Stimulated activated memory B cell treated with anti-CD40 and anti-IgM and Interleukin-4, amounts not matched to agents 10 μg/mL and 1 μg/mL and 100 μg/mL, for 72 hours (primary cell): ENCODE measurements around the gene OSM.
"Not testable (repeated sequence)": the region's sequence is repeated elsewhere in the genome, so short reads cannot be mapped to it uniquely, and the experiment has no call there.

Source experiments
- ATAC-seq: fragments of 150-1000 bp; cut with Tn5 transposase; 2 replicates; pipeline ENCODE4 v1.10.0; 2021
- H3K27ac Mint-ChIP-seq: one replicate; pipeline ENCODE4 v1.8.0; 2022; ENCODE audit warnings: mild to moderate bottlenecking, mixed read lengths
- H3K27me3 Mint-ChIP-seq: one replicate; pipeline ENCODE4 v1.8.0; 2022; ENCODE audit warnings: mixed read lengths
- H3K36me3 Mint-ChIP-seq: one replicate; pipeline ENCODE4 v1.8.0; 2022; ENCODE audit warnings: mixed read lengths
- H3K4me1 Mint-ChIP-seq: one replicate; pipeline ENCODE4 v1.8.0; 2022; ENCODE audit warnings: mixed read lengths
- H3K4me3 Mint-ChIP-seq: one replicate; pipeline ENCODE4 v1.8.0; 2022; ENCODE audit warnings: mild to moderate bottlenecking, moderate library complexity, mixed read lengths
- H3K9me3 Mint-ChIP-seq: one replicate; pipeline ENCODE4 v1.8.0; 2022; ENCODE audit warnings: mixed read lengths

The OSM gene

DNA sequence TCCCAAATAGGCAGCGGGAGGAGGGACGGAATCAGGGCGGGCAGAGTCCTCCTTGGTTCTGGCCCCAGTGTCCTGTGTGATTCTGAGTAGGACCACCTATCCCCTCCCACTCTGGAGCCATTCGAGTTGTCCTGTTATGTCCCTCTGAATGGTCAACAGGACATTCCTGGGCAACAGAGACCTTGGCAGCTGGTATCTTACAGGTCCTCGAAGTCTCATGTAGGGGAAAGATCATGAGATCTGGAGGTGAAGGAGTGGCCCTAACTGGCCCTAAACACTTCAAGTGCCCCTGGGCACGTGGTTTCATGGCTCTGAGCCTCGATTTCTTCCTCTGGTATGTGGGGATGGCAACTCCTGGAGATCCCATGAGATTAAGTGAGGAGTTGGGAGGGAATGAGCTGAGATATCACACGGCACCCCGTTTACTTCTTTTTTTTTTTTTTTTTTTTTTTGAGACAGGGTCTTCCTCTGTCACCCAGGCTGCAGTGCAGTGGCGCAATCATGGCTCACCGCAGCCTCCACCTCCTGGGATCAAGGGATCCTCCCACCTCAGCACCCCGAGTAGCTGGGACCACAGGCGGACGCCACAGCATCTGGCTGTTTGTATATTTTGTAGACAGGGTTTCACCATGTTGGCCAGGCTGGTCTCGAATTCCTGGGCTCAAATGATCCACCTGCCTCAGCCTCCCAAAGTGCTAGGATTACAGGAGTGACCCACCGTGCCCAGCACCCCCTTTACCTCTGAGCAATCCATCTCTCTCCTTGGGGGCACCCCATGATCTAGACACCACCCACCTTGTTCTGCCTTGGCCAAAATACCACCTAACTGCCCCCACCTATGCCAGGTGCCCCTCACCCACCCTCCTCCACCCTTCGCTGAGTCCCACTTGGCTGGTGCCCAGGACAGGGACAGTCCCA is 26.9 kb downstream of the OSM start:
- H3K4me3 Mint-ChIP-seq: no peak overlapping the region
- H3K4me1 Mint-ChIP-seq: peaks cover 13% of the 10 kb centered on the region
- ATAC-seq: no peak
- H3K27ac Mint-ChIP-seq: no peak overlapping the region
- H3K27me3 Mint-ChIP-seq: peaks cover 3% of the 10 kb centered on the region
- H3K9me3 Mint-ChIP-seq: no peaks in the 10 kb centered on the region
- no peaks in the 10 kb centered on the region for H3K36me3 Mint-ChIP-seq

DNA sequence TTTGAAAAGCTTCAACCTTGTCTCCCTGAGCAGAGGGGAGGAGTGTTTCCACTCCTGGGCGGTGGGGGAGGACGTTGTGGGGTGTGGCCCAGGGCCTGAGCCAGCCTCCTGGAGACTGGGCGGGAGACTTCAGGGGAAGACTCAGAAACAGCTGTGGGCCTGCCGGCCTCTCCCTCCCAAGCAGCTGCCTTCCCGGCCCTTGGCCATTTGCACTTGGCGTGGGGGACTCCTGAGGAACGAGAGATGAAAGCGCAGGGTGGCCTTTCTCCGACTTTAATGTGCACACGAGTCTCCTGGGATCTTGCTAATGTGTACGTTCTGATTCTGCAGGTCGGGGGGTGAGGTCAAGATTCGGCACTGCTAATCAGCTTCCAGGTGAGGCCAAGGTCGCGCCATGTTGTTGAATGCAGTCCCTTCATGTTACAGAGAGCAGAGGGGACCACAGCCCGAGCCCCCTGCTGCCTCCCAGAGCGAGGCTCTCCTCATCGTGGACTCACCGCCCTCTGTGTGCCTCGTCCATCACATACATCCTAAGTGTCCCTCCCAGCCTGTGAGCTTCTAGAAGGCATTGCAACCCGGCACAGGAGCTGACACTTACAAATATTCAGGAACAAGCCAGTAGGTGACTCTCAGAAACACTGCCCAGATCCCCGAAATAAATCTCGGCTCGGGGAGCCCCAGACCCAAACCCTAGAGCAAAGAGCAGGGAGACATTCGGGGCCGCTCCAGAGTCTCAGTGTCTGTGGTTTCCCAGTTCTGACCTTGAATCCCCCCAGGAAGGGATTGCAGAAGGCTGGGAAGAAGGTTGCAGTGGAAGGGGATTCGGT is 27.8 kb downstream of the OSM start:
- Mint-ChIP-seq H3K27me3 (no peaks in the 10 kb centered on the region), H3K4me3 (no peak overlapping the region), H3K27ac (no peak overlapping the region), H3K4me1 (peaks cover 13% of the 10 kb centered on the region), H3K36me3 (no peaks in the 10 kb centered on the region), H3K9me3 (no peaks in the 10 kb centered on the region)
- ATAC-seq: no peak

DNA sequence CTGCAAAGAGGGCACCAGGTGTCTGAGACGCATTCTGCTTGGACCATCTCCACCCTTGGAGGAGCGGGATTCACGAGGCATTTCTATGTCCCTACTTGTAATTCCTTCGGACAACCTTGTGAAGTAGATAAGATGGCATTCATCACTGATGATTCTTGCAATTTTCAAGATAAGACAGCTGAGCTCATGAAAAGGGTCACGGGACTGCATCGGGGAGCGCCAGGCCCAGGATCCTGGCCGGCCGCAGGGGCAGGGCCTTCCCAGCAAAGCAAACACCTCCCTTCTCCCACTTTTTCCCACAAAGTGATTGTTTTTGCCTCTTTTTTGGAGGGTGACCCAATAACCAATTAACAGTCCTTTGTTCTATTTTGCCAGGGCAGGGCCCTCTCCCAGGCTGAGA is 28.5 kb downstream of the OSM start:
- peaks cover 13% of the 10 kb centered on the region for H3K4me1 Mint-ChIP-seq
- H3K27me3 Mint-ChIP-seq: no peaks in the 10 kb centered on the region
- no peak overlapping the region for H3K4me3 Mint-ChIP-seq
- H3K36me3 Mint-ChIP-seq: no peaks in the 10 kb centered on the region
- H3K27ac Mint-ChIP-seq: no peak overlapping the region
- H3K9me3 Mint-ChIP-seq: no peaks in the 10 kb centered on the region
- no peak for ATAC-seq

DNA sequence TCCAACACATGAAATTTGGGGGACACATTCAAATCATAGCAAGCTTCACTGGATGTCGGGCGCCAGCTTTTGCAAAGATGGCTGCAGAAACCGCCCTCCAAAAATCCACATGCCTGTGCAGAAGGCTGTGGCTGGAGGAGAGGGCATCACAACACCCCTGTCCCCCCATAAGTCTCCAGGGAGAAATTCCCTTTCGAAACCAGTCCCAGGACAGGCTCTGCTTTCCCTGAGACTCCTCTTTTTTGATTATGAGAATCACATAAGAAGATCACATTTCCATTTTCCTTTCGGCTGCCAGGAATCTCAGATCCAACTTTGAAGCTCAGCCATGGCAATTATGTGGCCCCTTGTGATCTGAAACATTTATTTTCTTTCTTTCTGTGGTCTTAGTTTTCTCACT is 29.8 kb downstream of the OSM start:
- Mint-ChIP-seq H3K9me3 (no peaks in the 10 kb centered on the region), H3K36me3 (no peaks in the 10 kb centered on the region), H3K4me3 (no peak overlapping the region), H3K4me1 (peaks cover 13% of the 10 kb centered on the region), H3K27me3 (peaks cover 11% of the 10 kb centered on the region), H3K27ac (no peak overlapping the region)
- no peak for ATAC-seq

DNA sequence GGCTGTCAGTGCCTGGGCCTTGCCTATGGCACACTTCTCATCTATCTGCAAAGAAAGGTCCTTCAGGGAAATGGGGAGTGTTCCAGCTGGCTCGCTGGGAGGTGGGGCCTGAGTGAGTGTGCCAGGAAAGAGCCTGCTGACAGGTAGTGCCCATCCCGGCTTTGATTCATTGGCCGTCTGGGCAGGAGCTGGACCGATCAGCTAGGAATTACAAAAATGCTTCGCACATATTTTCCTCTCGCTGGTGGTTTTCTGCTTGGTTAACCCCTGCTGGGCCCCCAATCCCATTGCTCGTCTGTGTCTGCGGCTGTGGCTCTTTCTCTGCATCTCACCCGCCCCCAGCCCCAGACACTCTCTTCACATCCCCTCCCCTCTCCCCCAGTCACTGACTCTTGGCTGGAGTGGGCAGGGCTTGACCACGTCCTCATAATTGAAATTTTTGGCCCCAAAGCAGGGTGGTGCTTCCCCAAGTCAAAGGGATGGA is 30.9 kb downstream of the OSM start:
- H3K4me1 Mint-ChIP-seq: peaks cover 4% of the 10 kb centered on the region
- H3K27me3 Mint-ChIP-seq: peaks cover 16% of the 10 kb centered on the region
- no peaks in the 10 kb centered on the region for H3K9me3 Mint-ChIP-seq
- H3K36me3 Mint-ChIP-seq: no peaks in the 10 kb centered on the region
- no peak overlapping the region for H3K4me3 Mint-ChIP-seq
- ATAC-seq: no peak
- no peak overlapping the region for H3K27ac Mint-ChIP-seq

DNA sequence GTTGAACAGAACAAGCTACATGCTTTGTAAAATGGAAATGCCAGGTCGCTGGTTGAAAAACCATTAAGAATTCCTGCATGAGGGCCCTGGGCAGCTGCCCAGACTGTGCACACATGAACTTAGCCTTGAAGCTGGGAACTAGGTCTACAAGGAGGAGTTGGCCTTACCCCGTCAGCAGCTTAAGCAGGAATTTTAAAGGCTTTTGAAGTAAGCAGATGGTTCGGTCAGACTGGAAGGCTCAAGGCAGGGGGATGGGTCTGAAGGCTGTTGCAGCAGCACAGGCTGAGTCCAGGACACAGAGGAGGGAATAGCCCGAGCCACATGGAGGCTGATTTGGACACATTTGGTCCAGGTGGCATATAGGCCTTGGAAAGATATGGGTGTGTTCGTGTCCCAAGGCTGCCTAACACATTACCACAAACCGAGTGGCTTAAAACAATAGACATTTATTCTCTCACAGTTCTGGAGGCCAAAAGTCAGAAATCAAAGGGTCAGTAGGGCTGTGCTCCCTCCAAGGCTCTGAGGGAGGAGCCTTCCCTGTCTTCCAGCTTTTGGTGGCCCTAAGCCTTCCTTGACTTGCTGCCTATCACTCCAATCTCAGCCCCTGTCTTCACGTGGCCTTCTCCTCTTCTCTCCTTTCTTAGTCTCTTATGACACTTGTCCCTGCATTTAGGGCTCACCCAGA is 31.7 kb downstream of the OSM start:
- no peak overlapping the region for H3K4me3 Mint-ChIP-seq
- H3K9me3 Mint-ChIP-seq: no peaks in the 10 kb centered on the region
- no peaks in the 10 kb centered on the region for H3K4me1 Mint-ChIP-seq
- no peak overlapping the region for H3K27ac Mint-ChIP-seq
- ATAC-seq: no peak
- peaks cover 16% of the 10 kb centered on the region for H3K27me3 Mint-ChIP-seq
- H3K36me3 Mint-ChIP-seq: no peaks in the 10 kb centered on the region

DNA sequence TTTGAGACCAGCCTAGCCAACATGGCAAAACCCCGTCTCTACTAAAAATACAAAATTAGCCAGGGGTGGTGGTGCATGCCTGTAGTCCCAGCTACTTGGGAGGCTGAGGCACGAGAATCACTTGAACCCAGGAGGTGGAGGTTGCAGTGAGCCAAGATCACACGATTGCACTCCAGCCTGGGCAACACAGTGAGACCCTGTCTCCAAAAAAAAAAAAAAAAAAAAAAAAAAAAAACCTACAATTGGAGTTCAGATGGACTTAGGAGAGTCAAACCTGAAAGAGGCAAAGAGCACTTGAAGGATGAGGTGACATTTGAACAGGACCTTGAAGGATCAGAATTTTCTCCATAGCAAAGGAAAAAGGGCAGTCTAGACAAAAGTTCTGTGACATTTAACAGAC is 32.3 kb downstream of the OSM start:
- not testable (repeated sequence) for H3K27ac Mint-ChIP-seq, ATAC-seq, H3K36me3 Mint-ChIP-seq, H3K4me1 Mint-ChIP-seq, H3K9me3 Mint-ChIP-seq, H3K4me3 Mint-ChIP-seq
- H3K27me3 Mint-ChIP-seq: peaks cover 16% of the 10 kb centered on the region

DNA sequence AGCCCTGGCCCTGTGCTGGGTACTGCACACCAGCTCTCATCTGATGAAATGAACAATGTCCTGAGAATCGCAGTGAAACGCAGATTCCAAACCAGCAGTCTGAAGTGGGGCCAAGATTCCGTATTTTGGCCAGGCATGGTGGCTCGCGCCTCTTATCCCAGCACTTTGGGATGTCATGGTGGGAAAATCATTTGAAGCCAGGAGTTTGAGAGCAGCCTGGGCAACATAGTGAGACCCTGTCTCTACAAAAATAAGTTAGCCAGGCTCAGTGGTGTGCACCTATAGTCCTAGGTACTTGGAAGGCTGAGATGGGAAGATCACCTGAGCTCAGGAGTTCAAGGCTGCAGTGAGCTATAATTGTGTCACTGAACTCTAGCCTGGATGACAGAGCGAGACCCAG is 33.1 kb downstream of the OSM start:
- Mint-ChIP-seq H3K36me3 (no peaks in the 10 kb centered on the region), H3K4me1 (no peaks in the 10 kb centered on the region), H3K27ac (no peak overlapping the region), H3K9me3 (no peaks in the 10 kb centered on the region), H3K4me3 (no peak overlapping the region), H3K27me3 (peaks cover 22% of the 10 kb centered on the region)
- no peak for ATAC-seq

DNA sequence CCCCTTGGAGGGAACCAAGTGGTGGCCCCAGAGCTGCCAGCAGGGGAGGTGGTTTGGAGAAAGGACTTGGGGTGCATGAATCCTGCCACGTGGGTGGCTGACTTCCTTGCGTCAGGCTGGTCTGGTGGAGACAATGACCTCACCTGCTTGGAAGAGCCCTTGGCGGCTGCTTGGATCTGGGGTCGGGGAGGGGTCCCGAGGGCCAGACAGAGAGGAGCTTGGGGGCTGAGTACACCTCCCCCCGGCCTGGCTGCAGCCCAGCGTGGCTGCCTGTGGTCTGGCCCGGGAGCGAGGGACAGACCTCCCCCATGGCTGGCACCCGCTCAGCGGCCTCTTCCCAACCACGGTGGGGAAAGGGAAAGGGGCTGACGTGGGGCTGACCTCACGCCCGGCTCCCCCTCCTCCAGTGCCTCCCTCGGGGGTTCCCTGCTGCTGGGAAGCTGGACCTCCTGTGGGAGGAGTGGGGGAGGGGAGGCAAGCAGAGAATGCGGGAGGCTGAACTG is 33.9 kb downstream of the OSM start:
- H3K9me3 Mint-ChIP-seq: no peaks in the 10 kb centered on the region
- H3K4me1 Mint-ChIP-seq: no peaks in the 10 kb centered on the region
- H3K36me3 Mint-ChIP-seq: no peaks in the 10 kb centered on the region
- H3K27ac Mint-ChIP-seq: no peak overlapping the region
- H3K27me3 Mint-ChIP-seq: peaks cover 30% of the 10 kb centered on the region
- ATAC-seq: no peak
- no peak overlapping the region for H3K4me3 Mint-ChIP-seq

DNA sequence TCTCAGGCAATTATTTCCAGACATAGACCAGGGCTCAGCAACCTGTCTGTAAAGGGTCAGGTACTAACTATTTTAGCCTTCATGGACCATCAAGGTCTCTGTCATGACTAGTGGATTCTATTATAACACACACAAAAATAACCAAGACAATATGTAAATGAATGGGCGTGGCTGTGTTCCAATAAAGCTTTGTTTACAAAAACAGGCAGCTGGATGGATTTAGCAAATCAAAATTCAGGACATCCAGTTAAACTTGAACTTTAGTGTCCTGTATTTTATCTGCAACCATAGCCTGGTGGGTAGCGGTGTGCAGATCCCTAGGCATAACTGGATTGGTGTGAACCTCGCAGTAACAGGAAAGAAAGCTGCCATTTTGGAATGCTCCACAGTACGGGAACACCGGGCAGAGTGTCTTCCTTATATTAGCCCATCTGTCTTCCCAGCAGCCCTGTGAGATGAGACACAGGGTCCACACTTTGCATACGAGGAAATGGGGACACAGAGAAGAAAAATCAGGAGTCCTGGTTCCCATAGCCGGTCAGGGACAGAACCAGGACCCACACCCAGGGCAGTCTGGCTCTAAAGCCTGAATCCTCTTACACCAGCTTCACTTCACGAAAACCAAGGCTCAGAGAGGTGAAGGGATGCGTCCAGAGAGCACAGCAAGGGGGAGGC is 35.7 kb downstream of the OSM start:
- Mint-ChIP-seq H3K36me3 (no peaks in the 10 kb centered on the region), H3K9me3 (no peaks in the 10 kb centered on the region), H3K27me3 (peaks cover 42% of the 10 kb centered on the region), H3K27ac (no peak overlapping the region), H3K4me1 (no peaks in the 10 kb centered on the region), H3K4me3 (no peak overlapping the region)
- no peak for ATAC-seq

DNA sequence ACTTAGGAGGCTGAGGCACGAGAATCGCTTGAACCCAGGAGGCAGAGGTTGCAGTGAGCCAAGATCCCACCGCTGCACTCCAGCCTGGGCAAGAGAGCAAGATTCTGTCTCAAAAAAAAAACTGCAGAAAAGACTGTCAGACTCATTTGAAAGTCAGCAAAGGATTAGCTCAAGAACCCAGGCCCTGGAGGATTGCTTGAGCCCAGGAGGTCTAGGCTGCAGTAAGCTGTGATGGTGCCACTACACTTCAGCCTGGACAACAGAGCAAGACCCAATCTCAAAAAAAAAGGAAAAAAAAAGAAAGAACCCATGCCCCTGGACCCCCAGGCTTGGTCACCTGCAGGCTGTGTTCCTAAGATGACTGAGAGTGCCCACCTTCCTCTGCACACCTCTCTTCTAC is 36.3 kb downstream of the OSM start:
- Mint-ChIP-seq H3K27me3 (peaks cover 42% of the 10 kb centered on the region), H3K36me3 (no peaks in the 10 kb centered on the region), H3K4me3 (no peak overlapping the region), H3K27ac (no peak overlapping the region), H3K4me1 (no peaks in the 10 kb centered on the region), H3K9me3 (no peaks in the 10 kb centered on the region)
- ATAC-seq: no peak

DNA sequence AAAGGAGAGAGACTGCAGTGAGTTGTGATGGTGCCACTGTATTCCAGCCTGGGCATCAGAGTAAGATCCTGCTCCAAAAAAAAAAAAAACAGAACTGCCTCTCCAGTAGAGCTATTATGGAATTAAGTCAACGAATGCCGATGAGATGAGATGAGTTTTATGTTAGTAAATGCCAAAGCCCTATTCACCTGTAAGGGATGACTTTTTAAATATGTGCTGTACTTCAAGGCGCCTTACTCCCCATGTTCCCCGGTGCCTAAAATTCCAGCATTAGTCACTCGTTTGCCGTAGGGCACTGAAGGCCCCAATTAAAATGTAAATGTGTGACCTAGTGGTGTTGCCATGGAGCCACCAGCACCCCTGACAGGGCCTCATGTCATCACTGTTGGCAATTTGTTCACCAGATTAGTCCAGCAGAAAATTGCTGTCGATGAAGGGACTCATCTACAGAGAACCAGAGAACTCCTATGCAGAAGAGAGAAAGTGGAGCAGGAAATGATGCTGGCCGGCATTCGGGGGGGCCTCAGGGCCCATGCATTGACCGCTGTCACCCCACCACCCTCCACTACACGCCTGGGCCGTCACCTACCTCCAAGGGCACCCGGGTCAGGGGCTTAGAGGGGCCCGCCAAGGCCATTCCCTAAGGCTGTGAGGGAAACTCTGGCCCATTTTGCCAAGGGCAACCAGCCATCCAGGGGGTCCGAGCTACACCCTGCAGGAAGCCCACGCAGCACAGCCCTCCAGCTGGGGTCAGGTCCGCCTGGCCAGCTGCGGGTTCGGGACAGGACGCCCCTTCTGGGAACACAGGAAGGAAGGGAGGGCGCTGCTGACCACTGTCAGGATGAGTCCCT is 37.9 kb downstream of the OSM start:
- Mint-ChIP-seq H3K4me1 (peaks cover 11% of the 10 kb centered on the region), H3K9me3 (peaks cover 3% of the 10 kb centered on the region), H3K36me3 (no peaks in the 10 kb centered on the region), H3K4me3 (no peak overlapping the region), H3K27me3 (peaks cover 42% of the 10 kb centered on the region), H3K27ac (no peak overlapping the region)
- no peak for ATAC-seq

DNA sequence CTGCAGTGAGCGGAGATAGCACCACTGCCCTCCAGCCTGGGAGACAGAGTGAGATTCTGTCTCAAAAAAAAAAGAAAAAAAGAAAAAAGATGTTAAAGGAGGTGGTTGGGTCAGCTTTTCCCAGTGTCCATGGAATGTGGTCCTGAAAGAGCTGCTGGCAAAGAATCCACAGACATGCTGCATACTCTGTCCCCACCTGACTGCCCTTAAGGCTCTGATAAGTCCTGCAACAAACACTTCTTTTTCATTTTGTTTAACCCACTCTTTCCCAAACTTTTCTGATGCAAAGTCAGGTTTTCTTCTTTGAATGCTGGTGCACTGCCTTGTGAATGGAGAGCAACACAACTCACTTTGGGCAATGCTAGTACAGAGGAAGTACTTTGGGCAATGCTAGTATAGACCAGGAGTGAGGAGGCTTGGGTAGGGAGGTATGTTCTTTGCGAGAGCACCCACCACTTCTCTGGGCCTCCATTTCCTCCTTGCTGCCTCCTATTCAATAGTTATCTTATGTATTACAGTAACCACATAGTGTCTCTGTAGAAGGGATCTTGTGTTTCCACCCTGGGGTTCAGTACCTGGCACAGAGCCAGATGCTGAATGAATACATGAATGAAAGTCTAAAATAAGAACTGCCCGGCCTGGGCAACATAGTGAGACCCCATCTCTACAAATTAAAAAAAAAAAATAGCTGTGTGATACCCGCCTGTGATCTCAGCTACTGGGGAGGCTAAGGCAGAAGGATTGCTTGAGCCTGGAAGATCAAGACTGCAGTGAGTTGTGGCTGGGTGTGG is 39.0 kb downstream of the OSM start:
- no peak for ATAC-seq
- H3K27me3 Mint-ChIP-seq: peaks cover 46% of the 10 kb centered on the region
- no peak overlapping the region for H3K27ac Mint-ChIP-seq
- no peak overlapping the region for H3K4me3 Mint-ChIP-seq
- H3K4me1 Mint-ChIP-seq: peaks cover 11% of the 10 kb centered on the region
- peaks cover 3% of the 10 kb centered on the region for H3K9me3 Mint-ChIP-seq
- H3K36me3 Mint-ChIP-seq: no peaks in the 10 kb centered on the region
